AG04450 (cell line): ENCODE measurements around the gene TRIM56. TPM values are rescaled to one million over a fixed set of nuclear protein-coding genes. Genes with fewer than 3 reads are reported as not detected.

Experiments
- CTCF ChIA-PET: fragments of 300-600, 350-600 bp; formaldehyde crosslinking; extraction: SDS; loops from one replicate; lab custom pipeline; 2022; ENCODE audit warnings: antibody characterized with exemption, inconsistent platforms; lab: Charles Lee
- POLR2A ChIA-PET: fragments of 350-600 bp; formaldehyde crosslinking; extraction: SDS; loops from one replicate; lab custom pipeline; 2021; ENCODE audit warnings: antibody characterized with exemption, inconsistent platforms; lab: Yijun Ruan, JAX
- DNase-seq: peaks from one replicate; pipeline ENCODE4 v3.0.0-alpha.2; 2011; ENCODE audit warnings: low read depth, low spot score
- H3K27ac ChIP-seq: one replicate; pipeline ENCODE4 v1.5.1; 2012; ENCODE audit warnings: low read depth, low read length, control low read depth
- H3K27me3 ChIP-seq: one replicate; pipeline ENCODE4 v1.6.0; 2012; ENCODE audit warnings: low read length; ENCODE audit not compliant: control insufficient read depth, insufficient read depth
- H3K4me3 ChIP-seq: 2 replicates; pipeline ENCODE4 v1.5.1; 2011; ENCODE audit warnings: mild to moderate bottlenecking, low read depth, low read length, control low read depth
- H3K9me3 ChIP-seq: 2 replicates; pipeline ENCODE4 v1.5.1; 2012; ENCODE audit warnings: low read length; ENCODE audit not compliant: control insufficient read depth, insufficient read depth
- CTCF ChIP-seq: IDR thresholded peaks from 2 replicates; pipeline ENCODE4 v1.5.1; 2011; ENCODE audit warnings: low read depth, low read length, control low read depth, inconsistent platforms
- polyA plus RNA-seq: library from polyadenylated mRNA; depleted of rRNA; stranded (reverse); fragments of >200 nt; gene quantifications from 2 replicates; pipeline ENCODE4 v1.2.3, GENCODE V29; 2011

Gene TRIM56
- polyA plus RNA-seq, 1 experiment: 4.0 TPM

GRCh38 chr7:101096957-101097347 lies 11.7 kb downstream of the TRIM56 start:
- Histone ChIP-seq H3K4me3 (no peak overlapping the region), H3K9me3 (no peaks in the 10 kb centered on the region; the same call in 1 of the 2 replicates), H3K27me3 (no peaks in the 10 kb centered on the region), H3K27ac (no peak overlapping the region)
- ChIA-PET CTCF (interaction anchor here (0.7 to 3.0 kb wide), 7 partner anchors 17 to 147 kb away, joined by 3 to 20 read pairs (median 10); partner anchors contain the start of gene SERPINE1), POLR2A (interaction anchor here (1.1 kb wide), 1 partner anchor 38 kb away, joined by 6 read pairs; no protein-coding TSS in a partner anchor)
- TF ChIP-seq CTCF: no peak
- DNase-seq: no peak

GRCh38 chr7:101097561-101097960 lies 12.3 kb downstream of the TRIM56 start:
- no peak overlapping the region for H3K27ac ChIP-seq
- POLR2A ChIA-PET: interaction anchor here (1.1 kb wide), 1 partner anchor 37 kb away, joined by 6 read pairs; no protein-coding TSS in a partner anchor
- no peak for DNase-seq
- H3K27me3 ChIP-seq: no peaks in the 10 kb centered on the region
- H3K9me3 ChIP-seq: no peaks in the 10 kb centered on the region
- TF ChIP-seq CTCF: no peak
- H3K4me3 ChIP-seq: no peak overlapping the region
- CTCF ChIA-PET: no interaction called here

DNA sequence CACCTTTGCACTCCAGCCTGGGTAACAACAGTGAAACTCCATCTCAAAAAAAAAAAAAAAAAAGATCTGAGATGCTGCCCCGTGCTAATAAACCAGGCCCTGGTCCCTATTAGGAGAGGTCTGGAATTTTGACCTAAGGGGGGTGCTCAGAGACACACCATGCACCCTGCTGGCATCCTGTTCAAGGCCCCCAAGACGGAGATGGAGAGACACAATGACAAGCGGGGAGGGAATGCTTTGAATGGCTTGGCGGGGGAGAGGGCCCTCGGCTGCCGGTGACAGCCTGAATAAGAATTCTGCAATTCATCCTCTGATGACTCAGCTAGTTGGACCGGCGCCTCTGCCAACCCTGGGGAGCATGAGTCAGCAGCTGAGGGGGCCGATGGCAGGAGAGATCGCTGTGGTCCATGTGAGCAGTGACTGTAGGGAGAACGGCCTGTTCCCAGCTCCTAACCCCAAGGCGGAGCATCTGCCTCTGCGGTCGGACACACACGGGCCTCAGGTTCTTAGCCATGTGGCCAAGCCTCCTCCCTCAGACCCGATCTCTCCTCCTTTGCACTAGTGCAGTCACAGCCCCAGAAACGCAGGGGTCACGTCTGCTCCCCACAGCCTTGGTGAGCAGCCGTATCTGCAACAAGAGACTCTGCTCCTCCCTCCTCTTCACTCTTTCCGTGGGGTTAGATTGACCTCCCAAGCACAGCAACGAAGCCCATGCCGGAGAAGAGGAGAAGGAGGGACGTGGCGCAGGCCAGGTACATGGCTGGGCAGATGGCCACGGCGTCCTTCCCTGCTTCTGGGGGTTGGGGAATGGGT lies 14.9 kb downstream of the TRIM56 start:
- Histone ChIP-seq H3K4me3 (peak overlapping the region; percentile 20; the same call in 1 of the 2 replicates), H3K9me3 (no peaks in the 10 kb centered on the region), H3K27ac (peak overlapping the region; percentile 99), H3K27me3 (no peaks in the 10 kb centered on the region)
- POLR2A ChIA-PET: interaction anchor here (0.6 to 3.1 kb wide), 11 partner anchors 10 to 1724 kb away, joined by 3 to 24 read pairs (median 4); partner anchors contain the start of genes PLOD3, SERPINE1, VGF and ZNHIT1
- CTCF ChIA-PET: interaction anchor here (0.6 to 1.7 kb wide), 7 partner anchors 19 to 440 kb away, joined by 3 to 10 read pairs (median 5); partner anchors contain the start of gene SERPINE1
- peak; percentile 97 for DNase-seq
- TF ChIP-seq CTCF: no peak

DNA sequence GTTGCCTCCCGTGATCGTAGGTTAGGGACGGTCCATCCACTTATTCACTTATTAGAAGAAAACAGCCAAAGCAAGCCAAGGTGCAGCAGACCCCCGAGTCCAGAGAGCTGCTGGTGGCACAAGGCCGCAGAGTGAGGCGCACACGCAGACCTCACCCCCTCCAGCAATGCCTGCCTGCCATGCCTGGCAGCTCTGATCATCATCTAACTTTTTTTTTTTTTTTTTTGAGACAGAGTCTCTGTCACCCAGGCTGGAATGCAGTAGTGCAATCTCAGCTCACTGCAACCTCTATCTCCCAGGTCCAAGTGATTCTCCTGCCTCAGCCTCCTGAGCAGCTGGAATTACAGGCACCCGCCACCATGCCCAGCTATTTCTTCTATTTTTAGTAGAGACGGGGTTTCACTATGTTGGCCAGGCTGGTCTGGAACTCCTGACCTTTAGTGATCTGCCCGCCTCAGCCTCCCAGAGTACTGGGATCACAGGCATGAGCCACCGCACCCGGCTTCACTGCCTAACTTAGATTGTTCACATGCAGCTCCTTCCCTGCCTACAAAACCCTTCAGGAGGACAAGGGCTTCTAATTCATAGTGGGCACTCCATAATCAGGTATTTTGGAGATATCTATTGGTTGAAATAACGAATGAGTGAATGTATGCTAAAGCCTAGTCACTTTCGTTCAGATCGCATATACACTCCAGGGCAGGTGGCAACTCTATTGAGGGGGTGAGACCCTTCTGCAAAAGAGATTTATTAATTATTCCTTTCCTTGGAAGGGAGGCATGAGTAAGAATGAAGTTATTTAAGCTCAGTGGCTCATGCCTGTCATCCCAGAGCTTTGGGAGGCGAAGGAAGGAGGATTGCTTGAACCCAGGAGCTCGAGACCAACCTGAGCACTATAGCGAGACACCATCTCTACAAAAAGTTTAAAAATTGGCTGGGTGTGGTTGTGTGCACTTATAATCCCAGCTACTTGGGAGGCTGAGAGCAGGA lies 15.9 kb downstream of the TRIM56 start:
- POLR2A ChIA-PET: interaction anchor here (0.6 to 3.1 kb wide), 6 partner anchors 16 to 117 kb away, joined by 3 to 24 read pairs (median 8); partner anchors contain the start of genes PLOD3, SERPINE1, VGF and ZNHIT1
- Histone ChIP-seq H3K27me3 (no peaks in the 10 kb centered on the region), H3K27ac (peak overlapping the region; percentile 99), H3K9me3 (no peaks in the 10 kb centered on the region), H3K4me3 (no peak overlapping the region)
- no peak for TF ChIP-seq CTCF
- no peak for DNase-seq
- CTCF ChIA-PET: interaction anchor here (0.6 to 1.7 kb wide), 6 partner anchors 18 to 439 kb away, joined by 3 to 10 read pairs (median 4); partner anchors contain the start of gene SERPINE1
